Panc1 (cell line): ENCODE results near the gene NAA11. TPM values are rescaled to one million over a fixed set of nuclear protein-coding genes. Genes with fewer than 3 reads are reported as not detected.

ENCODE experiments used
- ATAC-seq: fragments of 200-7000 bp; cut with Tn5 transposase; 2 replicates; pipeline ENCODE4 v1.9.1; 2020; ENCODE audit warnings: mild to moderate bottlenecking, moderate library complexity
- BruUV-seq: library from RNA; stranded (reverse); fragments of 400-500 nt; replicated peaks from 2 replicates; lab custom pipeline; 2021; lab: Mats Ljungman, UMichigan
- CTCF ChIA-PET: fragments of 300-600 bp; sonication (Branson Sonifier 250); formaldehyde crosslinking; loops from one replicate; lab custom pipeline; 2022; ENCODE audit warnings: antibody characterized with exemption; lab: Charles Lee
- POLR2A ChIA-PET: fragments of 300-600 bp; sonication (Branson Sonifier 250); formaldehyde crosslinking; loops from one replicate; lab custom pipeline; 2022; ENCODE audit warnings: antibody characterized with exemption; lab: Charles Lee
- DNase-seq: peaks from one replicate; pipeline ENCODE4 v3.0.0-alpha.2; 2010; ENCODE audit warnings: low read depth, low spot score
- H3K27ac ChIP-seq: 2 replicates; pipeline ENCODE4 v1.5.1; 2011; ENCODE audit warnings: mild to moderate bottlenecking, low read length, inconsistent platforms
- H3K27me3 ChIP-seq: fragments of 200-500 bp; sonication (Bioruptor generic); 2 replicates; pipeline ENCODE4 v1.6.0; 2014; ENCODE audit warnings: low read length, inconsistent platforms; ENCODE audit not compliant: control insufficient read depth, insufficient read depth
- H3K36me3 ChIP-seq: fragments of 200-500 bp; sonication (Bioruptor generic); 2 replicates; pipeline ENCODE4 v1.5.1; 2014; ENCODE audit warnings: inconsistent platforms, mild to moderate bottlenecking, low read length, moderate library complexity; ENCODE audit not compliant: control insufficient read depth, insufficient read depth
- H3K4me1 ChIP-seq: 2 replicates; pipeline ENCODE4 v1.5.1; 2011; ENCODE audit warnings: inconsistent platforms, mild to moderate bottlenecking, low read length, moderate library complexity; ENCODE audit not compliant: control insufficient read depth, insufficient read depth
- H3K4me3 ChIP-seq, 2 experiments: 2 replicates each; pipeline ENCODE4 v1.5.1; 2011 to 2012; ENCODE audit warnings: low read depth in 2 of 2, low read length in 2 of 2, mild to moderate bottlenecking in 2 of 2, inconsistent platforms in 1 of 2, moderate library complexity in 1 of 2
- H3K9me3 ChIP-seq: fragments of 200-500 bp; sonication (Bioruptor generic); 2 replicates; pipeline ENCODE4 v1.5.1; 2014; ENCODE audit warnings: low read depth, mild to moderate bottlenecking, inconsistent platforms, low read length, moderate library complexity; ENCODE audit not compliant: control insufficient read depth, insufficient read depth
- CTCF ChIP-seq: fragments of 450-650 bp; IDR thresholded peaks from 2 replicates; pipeline ENCODE4 v1.5.1; 2017; ENCODE audit warnings: mild to moderate bottlenecking
- POLR2AphosphoS5 ChIP-seq: IDR thresholded peaks from 2 replicates; pipeline ENCODE4 v1.6.1; 2012; ENCODE audit warnings: mild to moderate bottlenecking, low read depth, low read length, moderate library complexity
- REST ChIP-seq, 2 experiments: IDR thresholded peaks; 2 replicates each; pipeline ENCODE4 v1.6.1; 2011 to 2012; ENCODE audit warnings: low read depth in 2 of 2, control low read depth in 1 of 2, low read length in 1 of 2, mild to moderate bottlenecking in 1 of 2, moderate library complexity in 1 of 2; ENCODE audit not compliant: insufficient read depth in 1 of 2
- SIN3A ChIP-seq: IDR thresholded peaks from 2 replicates; pipeline ENCODE4 v1.6.1; 2012; ENCODE audit warnings: low read depth, mild to moderate bottlenecking, low read length, moderate library complexity, borderline replicate concordance; ENCODE audit not compliant: insufficient read depth
- TCF7L2 ChIP-seq: IDR thresholded peaks from 2 replicates; pipeline ENCODE4 v1.6.1; 2011; ENCODE audit warnings: mild to moderate bottlenecking, low read depth, low read length, inconsistent platforms
- in situ Hi-C: cut with HindIII; loops from 2 replicates; pipeline ENCODE4 v1.10.0; 2016; ENCODE audit warnings: low sequenced_read_pairs, low pct_unique_long_range_greater_than_20kb
- intact Hi-C: fragments of 100-400 bp; cut with micrococcal nuclease; formaldehyde crosslinking; loops from one replicate; pipeline ENCODE4 v1.10.0; 2022; ENCODE audit not compliant: unreplicated experiment
- total RNA-seq: library from RNA; stranded (reverse); gene quantifications from one replicate; pipeline ENCODE4 v1.2.1, GENCODE V29; 2021; ENCODE audit not compliant: unreplicated experiment

The NAA11 gene
- total RNA-seq, 1 experiment from 2014 or later, result not detected

DNA sequence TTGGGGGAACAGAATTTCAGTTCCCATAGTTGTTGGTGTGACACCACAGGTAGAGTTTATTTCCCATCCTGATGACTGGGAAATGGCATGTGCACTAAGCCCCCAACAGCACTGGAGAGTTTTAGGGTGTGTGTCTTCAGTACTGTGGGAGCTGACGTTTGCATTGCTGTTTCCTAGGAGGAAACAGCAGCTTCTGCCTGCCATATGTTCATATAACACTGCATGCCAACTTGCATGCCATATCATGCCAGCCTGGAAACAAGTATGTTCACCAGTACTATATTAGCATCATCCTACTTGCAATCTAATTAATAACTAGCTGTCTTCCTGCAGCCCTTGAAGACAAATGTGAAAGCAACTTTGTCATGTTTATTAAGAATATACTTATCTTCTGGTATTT is 58.2 kb downstream of the NAA11 start:
- in situ Hi-C loops, result no loop called here
- no peaks in the 10 kb centered on the region for H3K27me3 ChIP-seq
- intact Hi-C loops, result no loop called here
- no peak for TF ChIP-seq CTCF
- no peak for TF ChIP-seq SIN3A
- no peak for TF ChIP-seq POLR2AphosphoS5
- no peak for TF ChIP-seq TCF7L2
- no peak for TF ChIP-seq REST (IDR thresholded peaks at IDR 0.05; ENCODE audit: insufficient read depth in 1 of 2, low read depth in 2 of 2, low read length in 1 of 2)
- ChIA-PET CTCF (no interaction called here), POLR2A (no interaction called here)
- ATAC-seq, result no peak
- no peaks in the 10 kb centered on the region for H3K9me3 ChIP-seq
- H3K4me3 ChIP-seq, result no peak overlapping the region
- H3K4me1 ChIP-seq, result no peaks in the 10 kb centered on the region
- no peak overlapping the region for H3K27ac ChIP-seq
- BruUV-seq, result no TSS peak
- no peak for DNase-seq
- H3K36me3 ChIP-seq, result no peaks in the 10 kb centered on the region

Other genes with a start within 250 kb of the NAA11 start
- not detected for gene GK2, start 82.2 kb upstream of the NAA11 start, total RNA-seq